ENCODE measurements around the gene ZNF561.
"Not testable (repeated sequence)": the region's sequence is repeated elsewhere in the genome, so short reads cannot be mapped to it uniquely, and the experiment has no call there.

ZNF561 gene

DNA sequence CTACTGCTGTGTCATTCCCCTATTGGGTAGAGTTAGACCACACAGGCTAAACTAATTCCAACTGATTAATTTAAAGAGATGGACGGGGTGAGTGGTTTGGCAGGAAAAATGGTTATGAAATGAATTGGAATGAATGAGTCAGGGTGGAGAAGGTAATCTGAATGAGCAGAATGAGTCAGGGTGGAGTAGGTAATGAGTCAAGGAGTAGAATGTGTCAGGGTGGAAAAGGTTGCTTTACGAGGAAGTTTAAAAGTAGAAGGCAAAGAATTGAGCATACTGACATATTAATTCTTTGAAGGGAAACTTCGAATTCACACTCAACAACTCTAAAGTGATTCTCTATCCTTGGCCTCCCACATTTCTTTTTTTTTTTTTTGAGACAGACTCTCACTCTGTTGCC, 24.0 kb downstream of the ZNF561 start:
- Histone ChIP-seq H3K4me3 (ENCODE audit: low read depth, low read length) (no peak overlapping the region), H3K36me3 (replicated peaks) (no peaks in the 10 kb centered on the region), H3K27me3 (replicated peaks) (no peaks in the 10 kb centered on the region), H3K27ac (no peak overlapping the region)
- DNase-seq, result peak; percentile 47
- TF ChIP-seq, protein P1, sequence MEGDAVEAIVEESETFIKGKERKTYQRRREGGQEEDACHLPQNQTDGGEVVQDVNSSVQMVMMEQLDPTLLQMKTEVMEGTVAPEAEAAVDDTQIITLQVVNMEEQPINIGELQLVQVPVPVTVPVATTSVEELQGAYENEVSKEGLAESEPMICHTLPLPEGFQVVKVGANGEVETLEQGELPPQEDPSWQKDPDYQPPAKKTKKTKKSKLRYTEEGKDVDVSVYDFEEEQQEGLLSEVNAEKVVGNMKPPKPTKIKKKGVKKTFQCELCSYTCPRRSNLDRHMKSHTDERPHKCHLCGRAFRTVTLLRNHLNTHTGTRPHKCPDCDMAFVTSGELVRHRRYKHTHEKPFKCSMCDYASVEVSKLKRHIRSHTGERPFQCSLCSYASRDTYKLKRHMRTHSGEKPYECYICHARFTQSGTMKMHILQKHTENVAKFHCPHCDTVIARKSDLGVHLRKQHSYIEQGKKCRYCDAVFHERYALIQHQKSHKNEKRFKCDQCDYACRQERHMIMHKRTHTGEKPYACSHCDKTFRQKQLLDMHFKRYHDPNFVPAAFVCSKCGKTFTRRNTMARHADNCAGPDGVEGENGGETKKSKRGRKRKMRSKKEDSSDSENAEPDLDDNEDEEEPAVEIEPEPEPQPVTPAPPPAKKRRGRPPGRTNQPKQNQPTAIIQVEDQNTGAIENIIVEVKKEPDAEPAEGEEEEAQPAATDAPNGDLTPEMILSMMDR (IDR thresholded peaks at IDR 0.05; ENCODE audit: low read depth, low read length, missing control alignments), result no peak
- in situ Hi-C loops (cut with HindIII; ENCODE audit: low pct_ligation_motif_present, low sequenced_read_pairs), result no loop called here

GRCh38 chr19:9586764-9587163, 34.3 kb downstream of the ZNF561 start:
- Histone ChIP-seq H3K36me3 (replicated peaks) (peaks cover 4% of the 10 kb centered on the region), H3K27ac (no peak overlapping the region), H3K27me3 (replicated peaks) (no peaks in the 10 kb centered on the region), H3K4me3 (ENCODE audit: low read depth, low read length) (no peak overlapping the region)
- in situ Hi-C loops (cut with HindIII; ENCODE audit: low pct_ligation_motif_present, low sequenced_read_pairs), result no loop called here
- TF ChIP-seq, protein P1 (IDR thresholded peaks at IDR 0.05; ENCODE audit: low read depth, low read length, missing control alignments), result peak; percentile 80
- DNase-seq, result peak; percentile 54

DNA sequence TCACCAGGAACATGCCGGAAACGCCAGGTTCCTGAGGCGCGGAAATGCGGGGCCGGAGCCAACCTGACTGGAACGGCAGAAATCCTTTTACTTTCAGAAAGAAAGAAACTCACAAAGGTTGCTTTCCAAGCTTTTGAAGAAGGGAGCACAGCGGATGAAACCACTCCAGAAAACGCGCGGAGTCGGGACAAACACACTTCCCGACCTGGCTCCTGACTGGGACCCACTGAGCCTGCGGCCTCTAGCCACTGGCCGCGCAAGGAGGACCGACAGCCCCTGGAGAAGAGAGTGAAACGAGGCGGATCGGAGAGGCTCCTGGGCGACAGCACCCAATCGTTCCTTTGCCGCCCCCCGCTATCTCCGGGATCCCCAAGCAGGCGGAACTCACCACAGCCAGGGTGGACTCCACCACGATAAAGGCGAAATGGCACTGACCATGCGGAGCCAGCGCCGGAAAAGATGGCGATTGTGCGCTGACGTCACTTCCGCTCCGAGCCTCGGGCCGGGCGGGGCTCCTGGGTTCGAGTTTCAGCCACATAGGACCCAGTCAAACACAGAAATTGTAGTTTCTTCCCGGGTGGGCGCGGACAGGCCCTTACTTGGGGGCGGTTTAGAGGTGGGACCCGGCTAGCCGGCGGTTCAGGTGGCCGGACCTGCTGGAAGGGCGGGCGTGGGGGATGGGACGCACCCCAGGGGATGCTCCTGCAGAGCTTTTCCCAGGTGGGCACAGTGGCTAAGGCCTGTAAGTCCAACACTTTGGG, 36.8 kb downstream of the ZNF561 start, which contains the start of gene ZNF121:
Gene ZNF121 (minus strand): TSS at position 432 of the 761 bp plus-strand sequence. CDS start 16,407 bp downstream, outside the sequence.
- peaks cover 7% of the 10 kb centered on the region for H3K36me3 ChIP-seq (replicated peaks)
- TF ChIP-seq, protein P1 (IDR thresholded peaks at IDR 0.05; ENCODE audit: low read depth, low read length, missing control alignments), result no peak
- H3K27me3 ChIP-seq (replicated peaks), result no peaks in the 10 kb centered on the region
- peak within 1 kb of the TSS; percentile 94 for H3K4me3 ChIP-seq (ENCODE audit: low read depth, low read length)
- H3K27ac ChIP-seq, result peak within 1 kb of the TSS; percentile 75
- in situ Hi-C loops (cut with HindIII; ENCODE audit: low pct_ligation_motif_present, low sequenced_read_pairs), result no loop called here
- DNase-seq, result peak; percentile 76

GRCh38 chr19:9582081-9582725, 38.8 kb downstream of the ZNF561 start:
- not testable (repeated sequence) for H3K27me3 ChIP-seq (replicated peaks); H3K27ac ChIP-seq

GRCh38 chr19:9580728-9581127, 40.3 kb downstream of the ZNF561 start:
- in situ Hi-C loops (cut with HindIII; ENCODE audit: low pct_ligation_motif_present, low sequenced_read_pairs), result no loop called here
- Histone ChIP-seq H3K27ac (no peak overlapping the region), H3K27me3 (replicated peaks) (no peaks in the 10 kb centered on the region), H3K36me3 (replicated peaks) (peaks cover 9% of the 10 kb centered on the region), H3K4me3 (ENCODE audit: low read depth, low read length) (no peak overlapping the region)
- TF ChIP-seq, protein P1 (IDR thresholded peaks at IDR 0.05; ENCODE audit: low read depth, low read length, missing control alignments), result no peak
- DNase-seq, result no peak

More at GRCh38 chr19:9582081-9582725, 38.8 kb downstream of the ZNF561 start:
- DNase-seq; H3K4me3 ChIP-seq (ENCODE audit: low read depth, low read length); H3K36me3 ChIP-seq (replicated peaks); in situ Hi-C loops (cut with HindIII; ENCODE audit: low pct_ligation_motif_present, low sequenced_read_pairs): not testable (repeated sequence)

DNA sequence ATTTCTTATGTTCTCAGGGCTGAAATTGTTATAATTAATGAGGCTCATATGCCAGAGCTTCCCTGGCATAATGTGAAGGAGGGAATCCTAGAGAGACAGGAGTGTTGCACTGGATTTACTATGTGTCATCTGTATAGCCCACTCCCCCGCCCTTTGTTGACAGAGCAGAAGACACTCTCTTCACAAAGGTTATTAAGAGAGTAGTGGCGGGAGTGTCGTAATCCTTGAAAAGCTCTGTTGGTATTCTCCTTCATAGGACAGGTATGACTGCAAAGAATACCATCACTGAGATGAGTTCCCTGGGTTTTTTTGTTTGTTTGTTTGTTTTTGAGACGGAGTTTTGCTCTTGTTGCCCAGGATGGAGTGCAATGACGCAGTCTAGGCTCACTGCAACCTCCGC, 50.8 kb downstream of the ZNF561 start:
- Histone ChIP-seq H3K27me3 (replicated peaks) (no peaks in the 10 kb centered on the region), H3K27ac (no peak overlapping the region), H3K4me3 (ENCODE audit: low read depth, low read length) (no peak overlapping the region), H3K36me3 (replicated peaks) (peaks cover 48% of the 10 kb centered on the region)
- in situ Hi-C loops (cut with HindIII; ENCODE audit: low pct_ligation_motif_present, low sequenced_read_pairs), result no loop called here
- DNase-seq, result no peak
- TF ChIP-seq, protein P1 (IDR thresholded peaks at IDR 0.05; ENCODE audit: low read depth, low read length, missing control alignments), result no peak

Measured in brain microvascular endothelial cell (primary cell).